HG03469 (cell line): ENCODE data around the gene TRAK1.
"Not testable (repeated sequence)": the region's sequence is repeated elsewhere in the genome, so short reads cannot be mapped to it uniquely, and the experiment has no call there.

Source experiments
- ATAC-seq: cut with Tn5 transposase; IDR thresholded peaks from one replicate; pipeline ENCODE4 v1.9.1; 2021; ENCODE audit warnings: mild to moderate bottlenecking, moderate library complexity, moderate number of reproducible peaks; ENCODE audit not compliant: unreplicated experiment

The TRAK1 gene

GRCh38 chr3:42095540-42095939 is 4.4 kb downstream of the TRAK1 start:
- ATAC-seq: no peak

GRCh38 chr3:42096796-42097565 is 5.8 kb downstream of the TRAK1 start:
- no peak for ATAC-seq

DNA sequence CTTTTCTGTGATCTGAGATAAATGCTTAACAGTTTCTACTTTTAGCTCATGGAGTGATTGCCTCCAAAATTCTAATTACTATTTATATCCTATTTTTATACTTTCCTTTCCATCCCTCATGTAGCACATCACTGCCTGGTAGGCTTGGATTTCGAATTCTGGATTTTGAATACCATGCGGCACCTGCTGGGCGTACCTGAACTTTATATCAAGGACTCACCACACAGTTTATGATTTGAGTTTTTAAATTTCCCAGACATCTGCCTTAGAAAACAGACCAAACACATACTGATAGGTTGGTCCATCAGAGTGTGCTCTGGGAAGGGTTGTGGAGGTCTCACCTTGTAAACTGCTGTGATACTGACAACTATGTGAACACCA is 6.4 kb downstream of the TRAK1 start:
- no peak for ATAC-seq

GRCh38 chr3:42098171-42098570 is 7.0 kb downstream of the TRAK1 start:
- no peak for ATAC-seq

DNA sequence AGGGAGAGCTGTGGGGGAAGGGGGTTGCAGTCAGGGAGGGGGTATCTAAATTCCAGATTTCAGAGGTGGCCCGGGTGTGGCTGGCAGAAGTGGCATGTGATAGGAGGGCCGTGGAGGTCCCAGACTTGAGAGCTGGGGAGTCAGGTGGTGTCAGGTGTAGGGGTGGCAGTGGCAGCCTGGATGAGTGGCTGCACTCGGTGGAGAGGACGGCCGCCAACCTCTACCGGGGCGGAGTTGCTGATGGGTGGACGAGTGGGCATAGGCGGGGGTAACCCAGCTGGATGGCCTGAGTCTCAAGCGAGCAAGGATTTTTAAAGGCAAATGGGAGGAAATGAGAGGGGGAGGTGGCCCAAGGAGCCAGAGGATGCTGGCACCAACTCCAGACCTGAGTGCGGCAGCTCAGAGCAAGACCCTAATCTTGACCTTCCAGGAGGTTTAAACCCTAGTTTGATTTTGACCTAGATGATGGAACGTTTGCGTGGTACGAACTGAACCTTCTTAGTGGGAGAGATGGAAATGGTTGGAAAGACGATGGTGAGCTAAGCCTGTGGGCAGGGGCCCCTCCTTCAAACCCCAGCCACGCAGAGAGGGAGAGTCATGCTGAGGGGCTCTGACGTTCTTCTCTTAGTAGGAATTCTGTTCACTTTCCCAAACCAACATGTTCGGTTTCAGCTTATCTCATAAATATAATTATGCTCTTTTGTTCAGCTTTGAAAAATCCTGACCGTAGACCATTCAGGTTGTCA is 8.0 kb downstream of the TRAK1 start:
- no peak for ATAC-seq

DNA sequence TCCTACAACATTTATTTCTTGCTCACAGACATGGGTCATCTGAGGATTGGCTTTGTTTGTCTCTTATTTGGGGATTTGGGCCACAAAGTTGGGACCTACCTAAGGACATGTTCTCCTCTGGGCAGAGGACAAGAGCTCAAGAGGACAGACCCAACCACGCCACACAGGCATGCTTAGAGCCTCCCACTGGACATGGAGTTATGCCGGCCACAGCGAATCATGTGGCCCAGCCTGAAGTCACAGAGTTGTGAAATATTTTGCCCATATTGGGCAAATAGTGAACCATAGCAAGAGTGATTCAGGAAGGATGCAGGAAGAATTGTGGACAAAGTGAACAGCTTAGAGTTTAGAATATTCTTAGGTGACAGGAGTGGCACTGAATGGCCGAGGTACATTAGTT is 9.9 kb downstream of the TRAK1 start:
- ATAC-seq: no peak

DNA sequence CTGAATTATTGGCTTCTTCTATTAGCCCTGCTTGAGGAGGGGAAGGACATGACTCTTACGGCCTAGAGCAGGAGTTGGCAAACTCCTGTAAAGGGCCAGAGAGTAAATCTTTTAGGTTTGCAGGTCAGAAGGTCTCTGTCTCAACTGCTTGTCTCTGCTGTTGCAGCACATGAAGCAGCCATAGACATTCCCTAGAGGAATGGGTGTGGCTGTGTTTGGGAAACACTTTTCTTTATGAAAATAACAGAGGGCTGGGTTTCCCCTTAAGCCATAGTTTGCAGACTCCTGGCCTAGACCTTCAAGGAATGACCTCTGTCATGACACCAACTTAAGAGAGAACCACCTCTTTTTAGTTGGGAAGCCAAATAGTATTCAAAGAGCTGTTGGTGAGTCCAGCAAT is 10.3 kb downstream of the TRAK1 start:
- no peak for ATAC-seq

- no peak for ATAC-seq
These were observed 11.4 kb downstream of the TRAK1 start for GRCh38 chr3:42102571-42102970.

- not testable (repeated sequence) for ATAC-seq
These were observed 12.9 kb downstream of the TRAK1 start for GRCh38 chr3:42103921-42104665.

GRCh38 chr3:42105994-42106393 is 14.8 kb downstream of the TRAK1 start:
- not testable (repeated sequence) for ATAC-seq

DNA sequence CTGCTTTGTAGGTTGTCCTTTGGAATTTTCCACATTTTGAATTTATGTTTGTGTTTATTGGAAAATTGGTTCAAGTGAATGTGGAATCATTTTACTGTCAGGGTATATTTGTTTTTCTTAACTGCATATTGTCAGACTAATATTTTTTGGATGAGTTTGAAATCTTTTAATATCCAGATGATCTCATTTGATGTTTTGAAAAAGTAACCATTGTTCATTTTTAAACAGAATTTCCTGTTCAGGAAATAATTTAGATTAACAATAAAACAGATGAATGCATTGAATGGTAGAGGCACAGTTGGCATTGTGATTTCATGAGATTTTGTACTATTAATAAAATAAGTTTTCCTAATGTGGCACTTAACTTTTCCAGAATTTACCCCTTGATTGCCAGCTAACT is 15.5 kb downstream of the TRAK1 start:
- no peak for ATAC-seq

- no peak for ATAC-seq
These were observed 19.5 kb downstream of the TRAK1 start for GRCh38 chr3:42110631-42111030.

DNA sequence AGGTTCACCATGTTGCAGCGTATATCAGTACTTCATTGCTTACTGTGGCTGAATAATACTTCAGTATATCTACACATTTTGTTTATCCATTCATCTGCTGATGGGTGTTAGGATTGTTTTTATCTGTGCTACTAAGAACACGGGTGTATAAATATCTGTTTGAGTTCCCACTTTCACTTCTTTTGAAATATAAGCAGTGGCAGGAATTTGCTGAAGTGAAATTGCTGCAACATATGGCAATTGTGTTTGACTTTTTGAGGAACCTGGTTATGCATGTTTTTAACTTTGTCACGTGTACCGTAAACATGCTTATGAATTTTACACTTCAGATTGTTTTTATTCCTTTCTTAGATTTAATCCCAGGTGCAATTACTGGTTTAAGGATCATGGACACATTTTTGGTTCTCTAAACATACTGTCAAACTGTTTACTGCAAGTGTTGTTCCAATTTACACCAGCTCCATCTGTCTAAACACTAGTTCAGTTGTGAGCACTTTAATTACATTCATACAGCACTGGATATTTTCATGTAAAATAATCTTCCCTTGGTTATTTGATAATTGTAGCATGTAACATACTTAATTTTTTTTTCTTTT is 23.1 kb downstream of the TRAK1 start:
- no peak for ATAC-seq

DNA sequence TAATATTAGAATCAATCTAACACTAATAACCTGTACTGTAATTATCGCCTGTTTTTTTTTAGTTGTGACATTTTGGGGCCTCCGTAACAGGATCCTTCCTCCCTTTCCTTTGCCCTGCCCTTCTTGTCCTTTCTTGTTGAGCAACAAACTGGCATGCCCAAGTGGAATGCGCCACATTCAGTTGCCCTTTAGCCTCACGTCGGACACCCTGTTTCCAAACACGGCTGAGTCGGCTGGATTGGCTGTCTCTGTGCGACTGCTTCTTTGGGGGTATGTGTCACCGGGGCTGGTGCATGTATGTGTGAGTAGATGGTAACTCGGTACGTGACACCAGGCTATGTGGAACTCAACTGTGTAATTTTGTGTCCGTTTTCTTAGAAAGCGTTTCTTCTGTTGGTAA is 24.1 kb downstream of the TRAK1 start:
- no peak for ATAC-seq

- ATAC-seq: no peak
These were observed 24.8 kb downstream of the TRAK1 start for GRCh38 chr3:42115946-42116345.

GRCh38 chr3:42116466-42116865 is 25.3 kb downstream of the TRAK1 start:
- no peak for ATAC-seq

- ATAC-seq: no peak
These were observed 26.2 kb downstream of the TRAK1 start for GRCh38 chr3:42117175-42118008.

- peak; percentile 36 for ATAC-seq
These were observed 27.7 kb downstream of the TRAK1 start for GRCh38 chr3:42118762-42119361.

- ATAC-seq: no peak
These were observed 28.6 kb downstream of the TRAK1 start for GRCh38 chr3:42119561-42120355.
